Progenitor cell of endocrine pancreas (in vitro differentiated cells): ENCODE measurements around the gene TAS2R46. TPM values are rescaled to one million over a fixed set of nuclear protein-coding genes. Genes with fewer than 3 reads are reported as not detected.
"Not testable (repeated sequence)": the region's sequence is repeated elsewhere in the genome, so short reads cannot be mapped to it uniquely, and the experiment has no call there.

Experiments used
- DNase-seq: peaks from one replicate; pipeline ENCODE4 v3.0.0; 2021; ENCODE audit warnings: low spot score; ENCODE audit not compliant: unreplicated experiment
- H3K27ac Mint-ChIP-seq: 2 replicates; pipeline ENCODE4 v1.8.0; 2021; ENCODE audit warnings: mild to moderate bottlenecking, moderate library complexity, mixed read lengths
- H3K27me3 Mint-ChIP-seq: 2 replicates; pipeline ENCODE4 v1.8.0; 2021; ENCODE audit warnings: mixed read lengths
- H3K36me3 Mint-ChIP-seq: 2 replicates; pipeline ENCODE4 v1.8.0; 2022; ENCODE audit warnings: mixed read lengths; ENCODE audit not compliant: insufficient read depth
- H3K4me1 Mint-ChIP-seq: 2 replicates; pipeline ENCODE4 v1.8.0; 2021; ENCODE audit warnings: low read depth, mixed read lengths
- H3K4me3 Mint-ChIP-seq: 2 replicates; pipeline ENCODE4 v1.8.0; 2021; ENCODE audit warnings: low read depth, mild to moderate bottlenecking, moderate library complexity, mixed read lengths
- H3K9me3 Mint-ChIP-seq: 2 replicates; pipeline ENCODE4 v1.8.0; 2021; ENCODE audit warnings: low read depth, mixed read lengths
- total RNA-seq: library from RNA; stranded (reverse); gene quantifications from 2 replicates; pipeline ENCODE4 v1.2.1, GENCODE V29; 2021
- TF ChIP-seq, protein P1 (sequence below): fragments of 200-600 bp; sonication (generic); IDR thresholded peaks from one replicate; pipeline ENCODE4 v1.5.0; 2021; ENCODE audit warnings: antibody characterized with exemption, mild to moderate bottlenecking; ENCODE audit not compliant: unreplicated experiment

Gene TAS2R46
- total RNA-seq, 1 donor from 2014 or later, result 2.6 TPM

DNA sequence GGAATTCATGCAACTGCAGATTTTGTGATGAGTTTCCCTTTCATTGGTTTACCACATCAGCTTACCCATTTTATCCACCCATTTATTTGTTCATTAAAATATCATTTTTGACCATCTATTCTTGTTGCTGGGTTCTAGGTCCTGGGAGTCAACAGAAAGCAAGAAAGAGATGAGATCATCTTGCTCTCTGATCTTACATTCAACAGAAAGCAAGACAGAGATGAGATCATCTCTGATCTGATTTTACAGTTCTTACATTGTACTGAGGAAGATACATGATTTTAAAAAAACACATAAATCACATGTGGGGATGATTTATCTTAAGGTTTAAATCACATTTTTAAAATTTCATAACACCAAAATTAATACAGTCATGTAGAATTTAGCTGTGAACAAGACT is 2.3 kb downstream of the TAS2R46 start:
- H3K36me3 Mint-ChIP-seq, result peaks cover 20% of the 10 kb centered on the region
- no peak overlapping the region for H3K27ac Mint-ChIP-seq
- no peaks in the 10 kb centered on the region for H3K27me3 Mint-ChIP-seq
- H3K9me3 Mint-ChIP-seq, result peaks cover 5% of the 10 kb centered on the region
- DNase-seq, result no peak
- H3K4me3 Mint-ChIP-seq, result no peak overlapping the region
- TF ChIP-seq, protein P1, sequence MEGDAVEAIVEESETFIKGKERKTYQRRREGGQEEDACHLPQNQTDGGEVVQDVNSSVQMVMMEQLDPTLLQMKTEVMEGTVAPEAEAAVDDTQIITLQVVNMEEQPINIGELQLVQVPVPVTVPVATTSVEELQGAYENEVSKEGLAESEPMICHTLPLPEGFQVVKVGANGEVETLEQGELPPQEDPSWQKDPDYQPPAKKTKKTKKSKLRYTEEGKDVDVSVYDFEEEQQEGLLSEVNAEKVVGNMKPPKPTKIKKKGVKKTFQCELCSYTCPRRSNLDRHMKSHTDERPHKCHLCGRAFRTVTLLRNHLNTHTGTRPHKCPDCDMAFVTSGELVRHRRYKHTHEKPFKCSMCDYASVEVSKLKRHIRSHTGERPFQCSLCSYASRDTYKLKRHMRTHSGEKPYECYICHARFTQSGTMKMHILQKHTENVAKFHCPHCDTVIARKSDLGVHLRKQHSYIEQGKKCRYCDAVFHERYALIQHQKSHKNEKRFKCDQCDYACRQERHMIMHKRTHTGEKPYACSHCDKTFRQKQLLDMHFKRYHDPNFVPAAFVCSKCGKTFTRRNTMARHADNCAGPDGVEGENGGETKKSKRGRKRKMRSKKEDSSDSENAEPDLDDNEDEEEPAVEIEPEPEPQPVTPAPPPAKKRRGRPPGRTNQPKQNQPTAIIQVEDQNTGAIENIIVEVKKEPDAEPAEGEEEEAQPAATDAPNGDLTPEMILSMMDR, result no peak
- H3K4me1 Mint-ChIP-seq, result peaks cover 8% of the 10 kb centered on the region

GRCh38 chr12:11059041-11059440 is 3.1 kb downstream of the TAS2R46 start:
- Mint-ChIP-seq H3K27ac (no peak overlapping the region), H3K27me3 (no peaks in the 10 kb centered on the region), H3K9me3 (peaks cover 5% of the 10 kb centered on the region), H3K4me3 (no peak overlapping the region), H3K4me1 (peaks cover 8% of the 10 kb centered on the region), H3K36me3 (peaks cover 15% of the 10 kb centered on the region)
- TF ChIP-seq, protein P1, result no peak
- no peak for DNase-seq

DNA sequence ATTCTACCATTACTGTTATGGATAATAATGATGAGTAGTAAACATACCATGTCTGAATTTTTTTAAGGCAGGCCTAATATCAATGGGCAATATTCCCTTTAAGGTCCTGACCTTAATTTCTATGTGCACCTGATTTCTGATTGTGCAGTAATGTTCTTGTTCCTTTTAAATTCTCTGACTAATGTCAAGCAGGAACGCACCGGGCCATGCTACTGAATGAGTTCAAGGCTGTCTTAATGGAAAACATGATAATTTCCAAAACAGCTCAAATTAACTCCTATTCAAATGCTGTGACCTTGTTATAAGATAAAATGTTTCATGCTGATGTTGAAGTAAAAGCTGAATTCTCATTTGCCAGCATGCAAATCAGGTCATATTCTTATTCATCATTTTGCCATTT is 6.8 kb downstream of the TAS2R46 start:
- Mint-ChIP-seq H3K36me3 (peaks cover 42% of the 10 kb centered on the region), H3K27me3 (no peaks in the 10 kb centered on the region), H3K4me1 (peaks cover 5% of the 10 kb centered on the region), H3K9me3 (peaks cover 30% of the 10 kb centered on the region), H3K27ac (no peak overlapping the region), H3K4me3 (no peak overlapping the region)
- TF ChIP-seq, protein P1, result no peak
- no peak for DNase-seq

- DNase-seq, H3K27me3 Mint-ChIP-seq, H3K4me1 Mint-ChIP-seq, H3K27ac Mint-ChIP-seq, H3K4me3 Mint-ChIP-seq: not testable (repeated sequence)
- Mint-ChIP-seq H3K9me3 (peaks cover 30% of the 10 kb centered on the region), H3K36me3 (peaks cover 56% of the 10 kb centered on the region)
These were observed 12.1 kb downstream of the TAS2R46 start for GRCh38 chr12:11049806-11050531.

DNA sequence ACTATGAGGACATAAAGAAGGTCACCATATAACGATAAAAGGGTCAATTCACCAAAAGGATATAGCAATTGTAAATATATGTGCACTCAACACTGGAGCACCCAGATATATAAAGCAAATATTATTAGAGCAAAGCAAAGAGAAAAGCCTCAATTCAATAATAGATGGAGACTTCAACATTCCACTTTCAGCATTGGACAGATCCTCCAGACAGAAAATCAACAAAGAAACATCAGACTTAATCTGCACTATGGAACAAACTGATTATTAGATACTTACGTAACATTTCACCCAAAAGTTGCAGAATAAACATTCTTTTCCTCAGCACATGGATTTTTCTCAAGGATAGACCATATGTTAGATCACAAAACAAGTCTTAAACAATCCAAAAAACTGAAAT is 20.7 kb downstream of the TAS2R46 start:
- H3K36me3 Mint-ChIP-seq, result peaks cover 60% of the 10 kb centered on the region
- H3K27ac Mint-ChIP-seq, H3K4me3 Mint-ChIP-seq, H3K27me3 Mint-ChIP-seq, DNase-seq: not testable (repeated sequence)
- peaks cover 33% of the 10 kb centered on the region for H3K9me3 Mint-ChIP-seq
- H3K4me1 Mint-ChIP-seq, result peaks cover 15% of the 10 kb centered on the region

GRCh38 chr12:11040162-11040561 is 21.9 kb downstream of the TAS2R46 start:
- TF ChIP-seq, protein P1, result no peak
- Mint-ChIP-seq H3K27me3 (no peaks in the 10 kb centered on the region), H3K4me1 (peaks cover 15% of the 10 kb centered on the region), H3K27ac (no peak overlapping the region), H3K4me3 (no peak overlapping the region), H3K9me3 (peaks cover 35% of the 10 kb centered on the region), H3K36me3 (peaks cover 65% of the 10 kb centered on the region)
- DNase-seq, result no peak
